Cerebellar nuclear complex (tissue), 1 donor: ENCODE data around the gene HSPB7.
"Not testable (repeated sequence)": the region's sequence is repeated elsewhere in the genome, so short reads cannot be mapped to it uniquely, and the experiment has no call there.

ENCODE experiments used
- DNase-seq, 2 experiments: peaks; one replicate each; lab custom pipeline; 2025; lab: John Stamatoyannopoulos, UW

HSPB7 gene

GRCh38 chr1:16017461-16018303, at the start of gene HSPB7:
Gene HSPB7 (minus strand): TSS chr1:16018043. CDS start chr1:16017963, 80 bp downstream.
- peak; percentile 84 to 86 for DNase-seq

- no peak for DNase-seq
Measured at GRCh38 chr1:16067127-16067768, 49.4 kb upstream of the HSPB7 start.

GRCh38 chr1:16066245-16066644, 48.4 kb upstream of the HSPB7 start:
- DNase-seq: no peak

GRCh38 chr1:16065269-16065576, 47.4 kb upstream of the HSPB7 start:
- DNase-seq: no peak

- DNase-seq: no peak
Measured at GRCh38 chr1:16064536-16065268, 46.9 kb upstream of the HSPB7 start.

- no peak for DNase-seq
Measured at GRCh38 chr1:16063921-16064320, 46.1 kb upstream of the HSPB7 start.

GRCh38 chr1:16063226-16063829, 45.5 kb upstream of the HSPB7 start:
- no peak for DNase-seq

GRCh38 chr1:16062687-16063075, 44.8 kb upstream of the HSPB7 start:
- not testable (repeated sequence) for DNase-seq

GRCh38 chr1:16061989-16062686, 44.3 kb upstream of the HSPB7 start:
- DNase-seq: peak in 1 of 2 experiments; percentile 56

GRCh38 chr1:16061266-16061665, 43.4 kb upstream of the HSPB7 start:
- no peak for DNase-seq

GRCh38 chr1:16058394-16059120, 40.7 kb upstream of the HSPB7 start:
- DNase-seq: not testable (repeated sequence)

- DNase-seq: not testable (repeated sequence)
Measured at GRCh38 chr1:16057314-16057915, 39.6 kb upstream of the HSPB7 start.

- not testable (repeated sequence) for DNase-seq
Measured at GRCh38 chr1:16056521-16056912, 38.7 kb upstream of the HSPB7 start.

- peak; percentile 81 to 91 for DNase-seq
Measured at GRCh38 chr1:16055613-16056520, 38.0 kb upstream of the HSPB7 start.

GRCh38 chr1:16054598-16055540, 37.0 kb upstream of the HSPB7 start:
- no peak for DNase-seq

- no peak for DNase-seq
Measured at GRCh38 chr1:16053781-16054502, 36.1 kb upstream of the HSPB7 start.

GRCh38 chr1:16051949-16052348, 34.1 kb upstream of the HSPB7 start:
- DNase-seq: not testable (repeated sequence)

GRCh38 chr1:16051039-16051438, 33.2 kb upstream of the HSPB7 start:
- DNase-seq: no peak
